DND-41 (cell line): ENCODE measurements around the gene CHD9.

Experiments used
- CTCF ChIP-seq: IDR thresholded peaks from 2 replicates; pipeline ENCODE4 v1.5.1; 2012; ENCODE audit warnings: borderline replicate concordance, low read length, moderate library complexity, mild to moderate bottlenecking; ENCODE audit not compliant: poor library complexity, severe bottlenecking; ENCODE audit errors: extremely low read depth
- EZH2 ChIP-seq: IDR thresholded peaks from 3 replicates; pipeline ENCODE4 v1.6.1; 2012; ENCODE audit warnings: borderline replicate concordance, low read depth, mild to moderate bottlenecking, moderate library complexity, low read length, inconsistent platforms; ENCODE audit not compliant: severe bottlenecking

GRCh38 chr16:53111078-53111791 lies 56.4 kb downstream of the CHD9 start:
- TF ChIP-seq CTCF (no peak), EZH2 (no peak)
